Activated effector memory CD4-positive, alpha-beta T cell treated with Interleukin-2 at 50 U/mL for 16 hours (primary cell): ENCODE data around the gene RYR3.

Experiments
- DNase-seq: peaks from one replicate; pipeline ENCODE4 v3.0.0-alpha.2; 2020

The RYR3 gene

DNA sequence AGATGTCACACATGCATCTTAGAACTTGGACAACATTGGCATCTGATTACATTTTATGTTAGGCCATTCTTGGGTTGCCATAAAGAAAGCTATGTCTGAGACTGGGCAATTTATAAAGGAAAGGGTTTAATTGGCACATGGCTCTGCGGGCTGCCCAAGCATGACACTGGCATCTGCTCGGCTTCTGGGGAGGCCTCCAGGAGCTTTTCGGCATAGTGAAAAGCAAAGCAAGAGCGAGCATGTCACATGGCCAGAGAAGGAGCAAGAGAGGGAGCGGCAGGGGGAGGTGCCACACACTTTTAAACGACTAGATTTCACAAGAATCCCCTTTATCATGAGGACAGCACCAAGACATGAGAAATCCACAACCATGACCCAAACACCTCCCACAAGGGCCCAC lies 11.3 kb downstream of the RYR3 start:
- DNase-seq: no peak

DNA sequence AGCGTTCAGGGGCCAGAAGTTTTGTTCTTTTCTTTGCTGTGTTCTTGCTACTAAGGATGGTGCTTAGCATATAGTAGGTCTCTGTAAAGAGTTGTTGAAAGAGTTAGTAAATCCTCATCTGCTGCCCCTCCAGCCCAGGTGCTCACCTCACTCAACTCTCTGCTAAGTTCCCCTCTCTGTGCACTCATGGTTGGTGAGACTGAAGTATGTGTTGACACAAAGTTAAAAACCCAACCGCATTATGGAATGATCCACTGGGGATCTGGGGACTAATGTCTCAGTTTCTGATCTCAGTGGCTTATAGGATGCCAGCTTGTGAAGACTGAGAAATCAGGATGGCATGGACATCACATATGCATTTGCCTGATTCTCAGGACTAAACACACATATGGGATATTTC lies 13.8 kb downstream of the RYR3 start:
- no peak for DNase-seq

DNA sequence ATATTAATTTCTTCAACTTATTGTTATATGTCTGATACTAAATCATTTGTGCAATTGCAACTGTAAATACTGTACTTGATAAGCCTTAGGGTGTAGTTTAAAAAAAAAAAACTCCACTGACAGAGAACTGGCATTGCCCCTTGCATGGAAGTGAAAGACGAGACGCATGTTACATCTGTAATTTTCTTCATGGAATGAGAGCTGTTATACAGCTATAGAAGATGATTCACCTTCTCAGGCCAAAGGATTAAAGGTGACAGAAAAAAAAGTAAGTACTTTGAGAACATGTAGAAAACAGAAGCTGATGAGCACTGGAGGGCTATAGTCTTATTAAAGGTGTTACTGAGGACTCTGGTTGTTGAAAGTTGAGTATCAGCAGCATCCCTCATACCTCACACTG lies 16.1 kb downstream of the RYR3 start:
- no peak for DNase-seq

DNA sequence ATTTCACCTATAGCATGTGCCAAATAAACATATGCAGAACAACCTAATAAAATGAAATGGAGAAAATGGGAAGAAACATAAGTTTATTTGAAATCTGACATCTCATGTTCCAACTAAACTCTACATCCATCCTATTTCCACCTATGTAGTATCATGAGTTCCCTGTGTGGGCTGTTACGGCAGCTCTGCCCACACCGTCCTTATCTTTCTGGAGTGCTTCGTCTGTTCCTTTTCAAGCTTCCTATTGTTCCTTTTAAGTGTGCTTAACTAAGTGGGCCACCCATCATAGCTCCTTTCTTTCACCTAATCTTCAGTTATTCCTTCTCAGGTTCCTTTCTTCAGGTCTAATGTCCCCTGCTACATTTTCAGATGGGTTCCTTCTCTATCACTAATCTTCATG lies 17.3 kb downstream of the RYR3 start:
- DNase-seq: no peak

DNA sequence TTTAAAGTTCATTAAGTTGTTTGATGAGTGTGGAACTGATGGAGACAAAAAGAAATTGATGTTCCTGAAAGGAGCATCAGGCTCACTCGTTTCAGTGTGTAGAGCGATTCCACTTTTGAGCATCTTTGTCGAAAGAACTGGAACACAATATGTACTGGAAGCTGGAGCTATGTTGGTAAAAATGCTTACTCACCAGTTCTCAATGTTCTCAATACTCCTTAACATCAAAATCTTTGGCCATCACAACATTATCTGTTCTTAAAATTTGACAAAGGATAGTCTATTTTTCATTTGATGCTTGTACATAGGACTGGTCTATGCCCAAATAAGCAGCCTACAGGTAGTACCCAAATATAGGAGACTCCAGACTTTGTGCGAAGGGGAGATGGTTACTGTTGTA lies 18.7 kb downstream of the RYR3 start:
- DNase-seq: no peak

DNA sequence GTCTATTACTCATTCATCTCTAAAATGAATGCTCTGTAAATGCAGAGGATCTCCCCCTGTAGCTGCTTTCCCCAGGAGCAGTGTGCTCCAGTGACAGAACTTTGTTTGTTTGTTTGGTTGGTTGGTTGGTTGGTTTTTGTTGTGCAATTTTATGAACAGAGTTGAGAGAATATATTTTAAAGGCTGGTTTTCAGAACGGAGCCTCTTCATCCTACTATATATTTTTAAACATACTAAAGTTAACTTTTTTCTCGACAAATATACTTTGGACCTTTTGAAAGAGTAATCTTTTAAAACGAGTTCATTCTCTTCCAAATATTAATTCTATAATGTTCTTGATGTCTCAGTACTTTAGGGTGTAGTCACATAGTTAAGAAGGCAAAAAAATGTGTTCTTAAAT lies 20.2 kb downstream of the RYR3 start:
- DNase-seq: no peak

DNA sequence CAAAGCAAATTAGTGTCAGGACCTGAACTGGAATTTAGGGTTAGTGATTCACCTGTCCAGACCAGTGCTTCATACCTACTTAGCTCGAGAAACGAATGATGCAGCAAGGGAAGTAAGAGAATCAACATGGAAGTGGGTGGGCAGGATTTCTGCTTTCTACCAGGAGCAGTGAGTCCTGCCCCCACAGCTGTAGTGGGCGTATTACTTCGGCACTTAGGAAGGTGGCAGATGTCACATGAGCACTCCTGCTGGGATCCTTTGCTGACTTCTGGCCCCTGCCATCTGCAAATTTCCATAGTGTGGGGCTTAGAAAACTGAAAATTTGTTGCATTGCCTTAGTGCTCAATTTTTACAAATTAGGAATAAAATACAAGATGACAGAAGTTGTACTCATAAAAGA lies 31.2 kb downstream of the RYR3 start:
- no peak for DNase-seq

DNA sequence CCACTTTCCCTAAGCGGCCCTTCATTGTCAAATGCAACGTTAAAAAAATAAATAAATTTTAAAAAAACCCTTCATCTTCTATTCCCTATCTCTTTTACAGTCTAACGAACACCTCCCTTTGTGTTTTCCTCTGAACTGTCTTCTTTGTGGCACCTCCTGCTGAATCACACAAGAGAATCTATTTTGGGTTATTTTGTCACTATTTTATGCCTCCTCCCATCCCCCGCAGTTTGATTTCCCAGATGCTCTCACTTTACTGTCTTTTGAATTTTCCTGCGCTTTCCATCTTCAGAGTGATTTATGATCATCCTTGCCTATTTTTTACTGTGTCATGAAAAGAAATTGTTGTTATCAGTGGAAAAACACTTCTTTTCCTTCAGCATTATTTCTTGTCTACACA lies 32.5 kb downstream of the RYR3 start:
- DNase-seq: no peak

DNA sequence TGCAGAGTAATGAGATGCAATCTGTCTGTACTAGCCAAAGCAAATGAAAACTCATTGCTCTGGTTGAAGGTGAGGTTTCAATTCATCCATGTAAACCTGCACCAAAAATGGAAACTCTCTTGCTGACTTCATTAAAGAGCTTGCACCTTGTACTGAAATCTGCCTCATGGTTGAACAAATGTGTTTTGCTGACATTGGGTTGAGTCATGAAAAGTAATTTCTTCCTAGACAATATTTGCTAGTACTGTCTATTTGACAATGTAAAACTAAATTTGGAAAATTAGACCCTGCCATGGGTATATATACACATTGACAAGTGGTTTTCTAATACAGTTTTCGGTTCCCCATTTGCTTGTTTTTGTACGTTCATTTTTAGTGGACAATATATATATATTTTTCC lies 33.3 kb downstream of the RYR3 start:
- no peak for DNase-seq

DNA sequence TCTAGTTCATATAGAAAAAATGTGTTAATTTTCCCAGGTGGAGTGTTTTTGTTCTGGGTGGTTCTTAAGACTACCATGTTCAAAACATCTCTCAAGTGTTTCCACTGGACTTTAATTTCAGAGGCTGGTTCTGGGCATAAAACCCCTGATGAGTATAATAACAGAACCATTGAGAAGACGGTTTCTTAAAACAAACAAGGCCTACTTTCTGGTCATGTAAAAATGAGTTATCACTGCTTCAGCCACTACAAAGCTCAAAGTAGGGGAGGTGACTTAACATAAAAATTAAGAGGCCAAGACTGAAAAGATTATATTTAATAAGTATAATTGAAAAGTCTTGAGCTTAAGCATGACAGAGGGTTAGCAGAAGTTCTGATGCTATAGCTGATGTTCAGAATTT lies 33.8 kb downstream of the RYR3 start:
- no peak for DNase-seq

DNA sequence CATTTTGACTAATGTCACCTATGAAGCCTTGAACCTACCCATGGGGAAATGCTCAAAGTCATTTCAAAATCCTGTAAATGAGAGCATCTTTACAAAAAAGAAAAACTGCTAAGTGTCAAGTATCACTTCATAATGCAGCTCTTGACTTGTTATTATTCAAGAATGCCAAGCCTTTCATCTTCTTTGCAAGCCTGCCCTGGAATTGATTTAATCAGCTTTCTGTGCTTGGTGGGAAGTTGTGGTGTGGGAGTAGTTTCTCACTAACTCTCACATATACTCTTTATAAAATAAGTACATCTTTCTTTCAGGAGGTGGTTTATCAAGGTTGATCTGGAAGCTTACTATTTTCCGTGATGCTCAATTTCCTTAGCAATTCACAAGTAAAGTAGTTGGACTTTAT lies 43.6 kb downstream of the RYR3 start:
- DNase-seq: no peak

DNA sequence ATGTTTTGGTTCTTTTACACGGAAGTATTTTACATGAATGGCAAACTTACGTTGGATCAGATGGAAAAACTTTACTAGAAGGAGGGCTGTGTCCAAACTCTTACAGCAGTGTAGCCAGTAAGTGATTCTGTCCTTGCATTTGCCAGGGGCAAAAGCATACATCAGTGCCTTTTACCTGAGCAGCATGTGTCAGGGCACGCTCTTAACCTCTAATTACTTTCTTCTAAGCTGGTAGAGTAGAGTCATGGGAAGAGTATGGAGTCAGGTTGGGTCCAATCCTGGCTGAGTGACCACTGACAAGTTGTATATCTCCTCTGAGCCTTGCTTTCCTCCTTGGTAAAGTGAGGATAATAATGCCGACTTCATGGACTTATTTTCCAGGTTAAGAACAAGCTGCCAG lies 47.1 kb downstream of the RYR3 start:
- no peak for DNase-seq

DNA sequence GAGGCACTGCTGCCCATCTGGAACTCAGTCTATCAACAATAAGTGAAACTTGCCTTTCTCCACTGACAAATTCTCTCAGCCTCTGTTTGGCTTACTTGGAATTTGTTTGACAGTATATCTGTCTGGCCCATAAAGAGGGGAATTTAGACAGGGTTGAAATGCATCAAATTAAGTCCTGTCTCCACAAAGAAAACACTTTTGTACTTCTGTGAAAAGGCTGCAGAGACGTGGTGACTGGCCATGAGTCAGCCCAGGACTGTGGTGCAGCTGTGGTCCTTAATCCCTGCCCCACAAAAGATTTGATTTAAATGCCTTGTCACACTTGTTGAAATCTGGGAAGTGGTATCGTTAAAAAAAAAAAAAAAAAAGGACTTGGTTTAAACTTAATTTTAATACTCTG lies 47.5 kb downstream of the RYR3 start:
- DNase-seq: no peak

DNA sequence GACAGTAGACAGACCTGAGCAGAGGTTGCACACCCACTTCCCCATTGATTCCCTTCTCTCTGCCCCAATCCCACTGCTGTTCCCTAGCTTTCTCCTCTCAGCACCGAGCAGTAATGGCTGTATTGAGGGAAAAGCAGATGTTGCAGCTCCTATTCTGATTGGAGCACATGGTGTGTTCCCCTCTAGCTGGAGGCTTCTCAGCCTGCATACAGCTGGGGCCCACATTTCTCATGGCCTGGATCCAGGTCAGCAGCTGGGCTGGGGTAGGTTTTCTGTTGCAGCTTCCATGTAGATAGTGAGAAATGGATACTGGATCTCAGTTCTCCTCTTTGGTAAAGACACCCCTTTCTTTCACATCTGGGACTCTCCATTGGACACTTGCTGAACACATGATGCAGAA lies 50.1 kb downstream of the RYR3 start:
- DNase-seq: no peak

DNA sequence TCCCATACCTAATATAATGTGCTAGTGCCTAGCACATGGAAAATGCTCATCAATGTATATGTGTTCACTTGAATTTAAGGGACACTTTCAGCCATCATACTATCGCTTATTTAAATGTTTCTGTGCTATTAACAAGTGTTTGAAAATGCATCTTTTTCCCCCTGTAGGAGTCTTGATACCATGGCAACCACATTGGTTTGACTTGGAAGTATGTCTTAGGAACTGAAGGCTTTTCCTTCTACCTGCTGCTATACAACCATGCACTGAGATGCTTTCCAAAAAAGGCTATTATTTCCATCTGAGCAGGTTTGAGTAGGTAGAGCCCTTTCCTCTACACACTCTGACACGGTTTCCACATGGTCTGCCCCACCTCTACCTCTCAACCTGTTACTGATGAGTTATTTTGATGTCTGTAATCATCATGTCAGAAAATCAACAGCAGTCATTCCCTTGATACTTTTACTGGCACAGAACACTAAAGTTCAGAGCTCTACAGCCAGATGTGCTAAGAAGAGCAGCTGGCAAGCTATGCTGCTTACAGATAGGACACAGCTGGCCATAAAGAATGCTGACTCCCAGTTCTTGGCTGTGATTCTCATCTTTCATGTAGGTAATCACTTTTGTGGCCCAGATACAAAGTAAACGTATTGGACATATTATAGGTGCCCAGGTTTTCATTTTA lies 59.3 kb downstream of the RYR3 start:
- no peak for DNase-seq

DNA sequence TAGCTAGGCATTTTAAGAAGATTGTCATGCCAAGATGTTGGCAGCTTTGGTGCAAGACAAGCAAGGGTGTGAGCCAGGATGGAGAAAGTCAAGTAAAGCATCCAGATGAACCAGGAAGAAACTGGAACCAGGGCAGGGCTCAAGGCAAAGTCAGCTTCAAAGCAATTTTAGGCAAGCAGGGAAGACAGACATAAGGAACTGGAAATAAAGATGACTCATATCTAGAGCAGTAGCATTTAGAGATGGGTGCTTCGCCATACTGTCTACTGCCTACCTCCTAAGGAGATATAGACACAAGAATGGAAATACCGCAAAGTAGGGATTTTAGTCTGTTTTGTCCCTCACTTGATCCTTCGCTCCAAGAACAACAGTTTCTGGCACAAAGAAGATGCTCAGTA lies 59.9 kb downstream of the RYR3 start:
- DNase-seq: no peak

DNA sequence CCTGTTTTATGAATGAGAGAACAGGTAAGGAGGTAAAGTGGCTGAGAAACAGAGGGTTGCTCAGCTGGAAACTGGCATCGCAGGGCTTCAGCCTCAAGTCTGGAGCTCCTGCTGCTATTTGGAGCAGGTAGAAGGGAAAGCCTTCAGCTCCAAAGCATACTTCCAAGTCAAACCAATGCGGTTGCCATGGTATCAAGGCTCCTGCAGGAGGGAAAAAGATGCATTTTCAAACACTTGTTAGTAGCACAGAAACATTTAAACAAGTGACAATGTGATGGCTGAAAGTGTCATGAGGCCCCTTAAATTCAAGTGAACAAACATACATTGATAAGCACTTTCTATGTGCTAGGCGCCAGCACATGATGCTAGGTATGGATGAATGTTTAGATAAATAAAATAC lies 60.4 kb downstream of the RYR3 start:
- no peak for DNase-seq

DNA sequence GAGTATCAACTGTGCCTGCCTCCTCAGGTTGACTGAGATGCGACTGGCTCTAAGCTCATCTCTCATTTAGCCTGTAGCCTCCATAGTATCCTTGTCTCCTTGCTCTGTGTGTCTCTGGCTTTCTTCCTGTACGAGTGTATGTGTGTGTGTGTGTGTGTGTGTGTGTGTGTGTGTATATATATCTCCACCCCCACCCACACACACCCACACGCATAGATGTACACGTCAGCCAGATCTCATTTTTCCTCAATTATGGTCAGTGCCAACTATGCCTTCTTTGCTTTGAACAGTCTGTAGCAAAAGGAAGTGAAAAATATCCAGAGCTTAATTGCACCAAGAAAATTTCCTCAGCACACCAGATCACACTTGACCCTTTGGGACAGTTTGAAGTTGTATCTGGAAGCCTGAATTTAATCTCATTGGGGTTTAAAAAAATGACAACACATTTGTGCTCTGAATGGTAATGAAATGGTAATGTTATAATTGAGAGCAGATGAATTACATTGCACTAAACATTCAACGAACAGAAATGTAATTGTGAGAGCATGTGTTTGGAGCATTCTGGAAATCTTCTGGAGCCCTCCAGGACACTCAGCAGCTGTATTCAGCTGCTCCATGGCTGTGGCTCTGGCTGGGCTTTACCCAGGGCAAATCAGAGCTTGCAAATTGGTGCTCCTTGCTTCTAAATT lies 63.6 kb downstream of the RYR3 start:
- no peak for DNase-seq

DNA sequence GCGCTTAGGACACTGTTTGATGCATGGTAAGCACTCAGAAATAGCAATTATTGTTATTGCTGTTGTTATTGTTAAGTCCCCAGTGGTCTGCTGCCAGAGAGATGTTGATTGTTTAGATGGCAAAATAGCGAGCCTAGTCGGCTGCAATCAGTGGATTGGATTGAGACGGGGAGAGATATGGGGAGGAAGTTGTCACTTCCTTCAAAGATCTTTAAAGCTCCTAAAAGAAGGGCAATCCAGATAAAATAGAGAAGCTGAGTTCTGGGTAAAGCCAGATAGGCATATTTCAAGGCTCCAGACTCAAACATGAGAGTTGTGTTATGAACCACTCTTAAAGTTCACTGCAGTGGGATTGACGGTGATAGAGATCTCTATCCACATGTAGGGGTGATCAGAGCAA lies 64.5 kb downstream of the RYR3 start:
- no peak for DNase-seq

DNA sequence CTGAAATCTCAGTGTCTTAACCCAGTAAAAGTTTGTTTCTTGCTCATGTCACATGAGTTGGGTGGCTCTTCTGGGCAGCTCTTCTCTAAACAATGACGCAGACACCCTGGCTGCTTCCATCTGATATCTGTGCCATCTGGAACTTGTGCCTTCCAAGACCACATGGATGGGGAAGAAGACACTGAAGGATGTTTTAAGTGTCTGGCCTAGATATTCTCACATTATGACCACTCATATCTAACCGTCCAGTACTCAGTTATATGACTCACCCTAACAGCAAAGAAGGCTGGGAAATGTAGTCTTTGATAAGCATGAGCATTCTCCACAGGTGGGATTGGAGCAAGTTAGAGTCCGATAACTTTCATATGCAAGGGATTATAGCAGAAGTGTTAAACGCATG lies 66.4 kb downstream of the RYR3 start:
- DNase-seq: no peak

DNA sequence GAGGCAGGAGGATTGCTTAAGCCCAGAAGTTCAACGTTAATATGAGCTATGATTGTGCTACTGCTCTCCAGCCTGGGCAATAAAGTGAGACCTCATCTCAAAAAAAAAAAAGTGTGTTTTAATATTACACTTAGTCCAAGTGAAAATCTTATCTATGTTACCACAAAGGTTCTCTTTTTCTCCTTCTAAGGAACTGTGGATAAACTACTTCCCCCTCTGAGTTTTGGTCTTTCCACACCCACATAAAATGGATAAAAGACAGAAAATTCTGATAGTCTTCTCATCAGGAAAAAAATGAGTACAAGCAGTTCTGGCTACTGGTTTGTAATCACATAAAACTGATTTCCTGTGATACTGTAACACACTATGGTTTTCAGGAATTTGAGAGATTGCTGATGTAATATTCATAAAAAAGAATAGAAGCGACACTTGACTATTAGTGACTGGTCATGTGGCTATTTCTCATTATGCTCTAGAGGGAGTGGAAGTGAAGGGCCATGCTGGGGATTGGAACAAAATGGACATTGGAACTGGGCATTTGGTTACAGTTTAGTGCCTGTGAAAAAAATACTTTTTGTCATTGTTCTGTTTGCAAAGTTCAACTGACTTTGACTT lies 68.2 kb downstream of the RYR3 start:
- DNase-seq: no peak

DNA sequence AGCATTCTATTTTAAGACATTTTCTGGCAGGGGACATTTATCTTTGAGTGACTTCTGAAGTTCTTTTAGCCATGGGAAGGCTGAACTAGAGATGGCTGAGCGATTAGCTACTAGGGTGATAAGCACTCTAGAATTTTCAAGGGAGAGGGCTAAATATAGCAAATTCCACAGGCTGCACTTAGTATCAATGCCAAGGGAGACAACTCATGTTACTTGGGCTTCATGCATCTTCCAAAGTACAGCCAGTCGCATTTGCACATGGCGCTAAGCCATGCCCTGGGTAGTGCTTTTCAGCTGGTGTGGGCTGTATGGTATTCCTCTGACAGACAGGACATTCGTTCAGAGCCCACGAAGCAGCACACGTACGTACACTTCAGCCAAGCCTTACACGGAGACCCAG lies 69.6 kb downstream of the RYR3 start:
- DNase-seq: no peak

DNA sequence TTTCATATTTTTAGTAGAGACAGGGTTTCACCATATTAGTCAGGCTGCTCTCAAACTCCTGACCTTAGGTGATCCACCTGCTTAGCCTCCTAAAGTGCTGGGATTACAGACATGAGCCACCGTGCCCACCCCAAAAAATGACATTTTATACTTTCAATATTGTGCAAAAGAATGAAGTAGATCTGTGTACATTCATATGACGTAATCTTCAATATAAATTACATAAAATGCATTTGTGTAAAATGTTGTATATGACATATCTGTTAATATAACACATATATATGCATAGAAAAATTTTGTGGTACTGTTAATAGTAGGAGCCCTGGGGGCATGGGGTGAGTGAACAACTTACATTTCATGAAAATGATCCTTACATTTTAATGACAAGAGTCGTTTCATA lies 71.7 kb downstream of the RYR3 start:
- DNase-seq: no peak

DNA sequence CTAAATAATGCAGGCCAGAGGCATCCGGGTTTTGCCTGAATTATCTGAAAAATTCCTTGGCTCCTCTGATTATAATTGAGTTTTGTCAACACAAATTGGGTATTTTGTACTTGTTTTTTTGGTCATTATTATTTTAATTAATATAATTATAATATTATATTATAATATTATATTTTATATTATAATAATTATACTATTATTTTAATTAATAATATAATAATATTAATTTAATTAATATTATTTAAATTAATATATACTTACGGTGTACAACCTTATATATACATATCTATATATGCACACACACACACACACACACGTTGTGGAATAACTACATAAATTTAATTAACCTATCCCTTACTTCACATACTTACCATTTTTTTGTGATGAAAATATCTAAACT lies 73.5 kb downstream of the RYR3 start:
- no peak for DNase-seq

DNA sequence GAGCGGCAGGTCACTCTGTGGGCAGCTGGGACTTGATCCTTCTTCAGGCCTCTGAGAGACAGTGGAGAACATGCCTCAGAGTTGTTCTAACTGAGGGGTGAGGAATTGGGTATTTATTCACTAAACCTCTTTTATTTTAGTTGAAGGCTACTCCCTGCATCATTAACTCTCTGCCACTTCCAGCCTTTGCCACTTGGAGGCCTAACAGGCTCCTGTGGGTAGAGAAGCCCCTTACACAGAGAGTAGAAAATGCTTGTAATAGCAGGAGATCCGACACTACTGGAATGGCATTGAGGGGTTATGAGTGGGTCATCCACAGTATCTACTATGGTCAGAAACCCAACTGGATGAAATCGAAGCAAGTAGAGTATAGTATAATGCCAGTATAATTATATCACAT lies 81.7 kb downstream of the RYR3 start:
- no peak for DNase-seq
